ENCODE measurements around the gene RAB20.

DNA sequence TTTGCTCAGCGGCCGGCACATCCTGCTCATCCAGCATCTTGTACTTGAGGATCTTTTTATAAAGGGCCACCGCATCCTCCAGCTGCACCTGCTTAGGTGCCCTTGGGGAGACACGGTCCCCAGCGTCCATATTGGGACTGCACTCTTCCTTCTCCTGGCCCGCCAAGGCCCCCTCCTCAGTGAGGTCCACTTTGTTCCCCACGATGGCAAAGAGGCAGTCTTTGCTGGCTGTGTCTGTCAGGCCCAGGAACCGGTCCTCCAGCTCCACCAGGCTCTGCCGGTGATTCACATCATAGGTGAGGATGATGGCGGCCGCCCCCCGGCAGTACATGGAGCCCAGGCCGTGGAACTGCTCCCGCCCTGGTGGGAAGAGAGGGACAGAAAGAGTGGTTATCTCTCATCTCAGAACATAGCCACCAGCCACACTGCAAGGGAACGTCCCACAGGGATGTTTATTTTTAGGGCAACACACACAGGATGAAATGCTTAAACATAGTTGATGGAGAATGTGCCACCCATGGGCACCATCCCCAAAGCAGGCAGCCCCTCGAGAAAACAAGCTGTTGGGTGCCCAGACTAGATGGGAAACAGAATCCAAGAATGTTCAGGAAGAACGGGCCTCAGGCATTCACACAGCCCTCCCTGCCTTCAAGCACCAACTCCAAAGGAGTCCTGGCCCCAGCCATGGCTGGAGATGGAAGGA lies 37.5 kb downstream of the RAB20 start:
- TF ChIP-seq RAD21 (IDR thresholded peaks at IDR 0.05; ENCODE audit: low read depth), result no peak
- TF ChIP-seq, protein P1, sequence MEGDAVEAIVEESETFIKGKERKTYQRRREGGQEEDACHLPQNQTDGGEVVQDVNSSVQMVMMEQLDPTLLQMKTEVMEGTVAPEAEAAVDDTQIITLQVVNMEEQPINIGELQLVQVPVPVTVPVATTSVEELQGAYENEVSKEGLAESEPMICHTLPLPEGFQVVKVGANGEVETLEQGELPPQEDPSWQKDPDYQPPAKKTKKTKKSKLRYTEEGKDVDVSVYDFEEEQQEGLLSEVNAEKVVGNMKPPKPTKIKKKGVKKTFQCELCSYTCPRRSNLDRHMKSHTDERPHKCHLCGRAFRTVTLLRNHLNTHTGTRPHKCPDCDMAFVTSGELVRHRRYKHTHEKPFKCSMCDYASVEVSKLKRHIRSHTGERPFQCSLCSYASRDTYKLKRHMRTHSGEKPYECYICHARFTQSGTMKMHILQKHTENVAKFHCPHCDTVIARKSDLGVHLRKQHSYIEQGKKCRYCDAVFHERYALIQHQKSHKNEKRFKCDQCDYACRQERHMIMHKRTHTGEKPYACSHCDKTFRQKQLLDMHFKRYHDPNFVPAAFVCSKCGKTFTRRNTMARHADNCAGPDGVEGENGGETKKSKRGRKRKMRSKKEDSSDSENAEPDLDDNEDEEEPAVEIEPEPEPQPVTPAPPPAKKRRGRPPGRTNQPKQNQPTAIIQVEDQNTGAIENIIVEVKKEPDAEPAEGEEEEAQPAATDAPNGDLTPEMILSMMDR (IDR thresholded peaks at IDR 0.05 in 2 of 3, conservative IDR thresholded peaks at IDR 0.05 in 1 of 3; ENCODE audit: borderline replicate concordance in 1 of 3, insufficient read depth in 1 of 3, low read depth in 2 of 3, low read length in 2 of 3), result no peak
- TF ChIP-seq SRF (IDR thresholded peaks at IDR 0.05; ENCODE audit: low read depth), result no peak
- TF ChIP-seq POLR2A (IDR thresholded peaks at IDR 0.05; ENCODE audit: borderline replicate concordance, extremely low read depth, insufficient read depth, insufficient read length), result no peak
- TF ChIP-seq, protein P2, sequence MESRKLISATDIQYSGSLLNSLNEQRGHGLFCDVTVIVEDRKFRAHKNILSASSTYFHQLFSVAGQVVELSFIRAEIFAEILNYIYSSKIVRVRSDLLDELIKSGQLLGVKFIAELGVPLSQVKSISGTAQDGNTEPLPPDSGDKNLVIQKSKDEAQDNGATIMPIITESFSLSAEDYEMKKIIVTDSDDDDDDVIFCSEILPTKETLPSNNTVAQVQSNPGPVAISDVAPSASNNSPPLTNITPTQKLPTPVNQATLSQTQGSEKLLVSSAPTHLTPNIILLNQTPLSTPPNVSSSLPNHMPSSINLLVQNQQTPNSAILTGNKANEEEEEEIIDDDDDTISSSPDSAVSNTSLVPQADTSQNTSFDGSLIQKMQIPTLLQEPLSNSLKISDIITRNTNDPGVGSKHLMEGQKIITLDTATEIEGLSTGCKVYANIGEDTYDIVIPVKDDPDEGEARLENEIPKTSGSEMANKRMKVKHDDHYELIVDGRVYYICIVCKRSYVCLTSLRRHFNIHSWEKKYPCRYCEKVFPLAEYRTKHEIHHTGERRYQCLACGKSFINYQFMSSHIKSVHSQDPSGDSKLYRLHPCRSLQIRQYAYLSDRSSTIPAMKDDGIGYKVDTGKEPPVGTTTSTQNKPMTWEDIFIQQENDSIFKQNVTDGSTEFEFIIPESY (IDR thresholded peaks at IDR 0.05; ENCODE audit: extremely low read depth, insufficient replicate concordance, low read length), result no peak
- TF ChIP-seq EZH2phosphoT487 (IDR thresholded peaks at IDR 0.05; ENCODE audit: borderline replicate concordance), result no peak
- no peak for TF ChIP-seq JUND (IDR thresholded peaks at IDR 0.05)
- TF ChIP-seq, protein P3, sequence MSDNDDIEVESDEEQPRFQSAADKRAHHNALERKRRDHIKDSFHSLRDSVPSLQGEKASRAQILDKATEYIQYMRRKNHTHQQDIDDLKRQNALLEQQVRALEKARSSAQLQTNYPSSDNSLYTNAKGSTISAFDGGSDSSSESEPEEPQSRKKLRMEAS (IDR thresholded peaks at IDR 0.05), result no peak
- TF ChIP-seq ZNF274 (IDR thresholded peaks at IDR 0.05; ENCODE audit: low read depth, low read length), result no peak
- no peak for TF ChIP-seq SP1 (IDR thresholded peaks at IDR 0.05; ENCODE audit: low read depth)

Measured in HCT116 (cell line).